ENCODE results near the gene CACNB4.
A peak's percentile ranks its signal among the peaks of the same experiment; 100 is the strongest.

The CACNB4 gene

GRCh38 chr2:151853070-151853758, 245.6 kb downstream of the CACNB4 start:
- no peak for DNase-seq (ENCODE audit: low read depth)

GRCh38 chr2:151852260-151853069, 246.4 kb downstream of the CACNB4 start:
- no peak for DNase-seq (ENCODE audit: low read depth)

GRCh38 chr2:151851761-151852160, 247.1 kb downstream of the CACNB4 start:
- no peak for DNase-seq (ENCODE audit: low read depth)

- no peak for DNase-seq (ENCODE audit: low read depth)
Measured at GRCh38 chr2:151849413-151850010, 249.3 kb downstream of the CACNB4 start.

GRCh38 chr2:151845884-151846283, 253.0 kb downstream of the CACNB4 start:
- no peak for DNase-seq (ENCODE audit: low read depth)

- no peak for DNase-seq (ENCODE audit: low read depth)
Measured at GRCh38 chr2:151845481-151845880, 253.4 kb downstream of the CACNB4 start.

GRCh38 chr2:151844211-151844896, 254.5 kb downstream of the CACNB4 start:
- no peak for DNase-seq (ENCODE audit: low read depth)

GRCh38 chr2:151843691-151844061, 255.2 kb downstream of the CACNB4 start:
- no peak for DNase-seq (ENCODE audit: low read depth)

- no peak for DNase-seq (ENCODE audit: low read depth)
Measured at GRCh38 chr2:151842830-151843690, 255.8 kb downstream of the CACNB4 start.

GRCh38 chr2:151841047-151841424, 257.8 kb downstream of the CACNB4 start:
- no peak for DNase-seq (ENCODE audit: low read depth)

GRCh38 chr2:151840216-151841046, 258.4 kb downstream of the CACNB4 start:
- no peak for DNase-seq (ENCODE audit: low read depth)

GRCh38 chr2:151837926-151838325, 260.9 kb downstream of the CACNB4 start:
- DNase-seq (ENCODE audit: low read depth): no peak

GRCh38 chr2:151833984-151834383, 264.9 kb downstream of the CACNB4 start:
- DNase-seq (ENCODE audit: low read depth): no peak

GRCh38 chr2:151830961-151831360, 267.9 kb downstream of the CACNB4 start:
- no peak for DNase-seq (ENCODE audit: low read depth)

- no peak for DNase-seq (ENCODE audit: low read depth)
Measured at GRCh38 chr2:151828890-151829324, 269.9 kb downstream of the CACNB4 start.

- DNase-seq (ENCODE audit: low read depth): peak; percentile 92
Measured at GRCh38 chr2:151828143-151828889, 270.5 kb downstream of the CACNB4 start, which contains the start of gene ARL5A. Gene ARL5A, minus strand, starts transcription at chr2:151828421. Its CDS starts 245 bp downstream, at chr2:151828176.

GRCh38 chr2:151827564-151828142, 271.2 kb downstream of the CACNB4 start:
- no peak for DNase-seq (ENCODE audit: low read depth)

GRCh38 chr2:151826737-151827157, 272.1 kb downstream of the CACNB4 start:
- no peak for DNase-seq (ENCODE audit: low read depth)

GRCh38 chr2:151824886-151825285, 274.0 kb downstream of the CACNB4 start:
- no peak for DNase-seq (ENCODE audit: low read depth)

All from stimulated activated CD8-positive, alpha-beta memory T cell treated with anti-CD3 and anti-CD28 coated beads, Interleukin-15, amount 100 ng/mL, for 24 hours (primary cell).